ENCODE measurements around the gene CAMK1D.

Gene CAMK1D

DNA sequence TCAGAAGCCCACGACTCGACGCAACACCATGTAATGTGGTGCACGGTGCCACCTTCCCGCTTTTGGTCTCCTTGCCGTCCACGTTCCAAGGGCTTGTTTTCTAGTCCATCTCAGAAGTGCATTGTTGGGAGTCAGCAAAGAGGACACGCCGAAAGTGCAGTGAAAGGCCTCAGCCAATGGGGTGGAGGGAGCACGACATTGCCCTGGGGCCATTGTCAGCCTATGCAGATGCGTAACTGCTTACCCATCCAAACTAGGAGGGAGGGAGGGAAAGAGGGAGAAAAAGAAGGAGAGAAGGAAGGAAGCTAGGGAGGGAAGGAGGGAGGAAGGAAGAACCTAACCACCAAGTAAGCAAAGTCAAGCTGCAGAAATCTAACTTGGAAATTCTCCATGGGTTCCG is 449.8 kb downstream of the CAMK1D start:
- no peaks in the 10 kb centered on the region for H3K4me1 ChIP-seq (ENCODE audit: insufficient read depth, low read length)
- no peaks in the 10 kb centered on the region for H3K27me3 ChIP-seq (ENCODE audit: insufficient read depth, low read length, poor library complexity)
- no peak overlapping the region for H3K4me2 ChIP-seq (ENCODE audit: insufficient read depth, low read length)
- no peaks in the 10 kb centered on the region for H3K9me3 ChIP-seq (ENCODE audit: insufficient read depth, low read length, severe bottlenecking)
- H3K36me3 ChIP-seq (ENCODE audit: insufficient read depth, low read length), result no peaks in the 10 kb centered on the region
- no peak overlapping the region for H3K9ac ChIP-seq (ENCODE audit: low read depth, low read length)
- no peaks in the 10 kb centered on the region for H4K20me1 ChIP-seq (ENCODE audit: insufficient read depth, low read length)
- no peaks in the 10 kb centered on the region for H3K79me2 ChIP-seq (ENCODE audit: insufficient read depth, low read length)
- no peak overlapping the region for H3K4me3 ChIP-seq (ENCODE audit: low read depth in 1 of 2, low read length in 2 of 2)
- DNase-seq, result no peak
- H3K27ac ChIP-seq (ENCODE audit: low read length), result no peak overlapping the region
- no peak overlapping the region for H2AFZ ChIP-seq (ENCODE audit: low read depth, low read length)
- TF ChIP-seq CTCF (IDR thresholded peaks at IDR 0.05; ENCODE audit: borderline replicate concordance, extremely low read depth, low read length, poor library complexity, severe bottlenecking) (no peak), EZH2 (IDR thresholded peaks at IDR 0.05; ENCODE audit: borderline replicate concordance, low read depth, low read length, severe bottlenecking) (no peak)
- no peak for ATAC-seq (ENCODE audit: insufficient read depth, low read depth)

DNA sequence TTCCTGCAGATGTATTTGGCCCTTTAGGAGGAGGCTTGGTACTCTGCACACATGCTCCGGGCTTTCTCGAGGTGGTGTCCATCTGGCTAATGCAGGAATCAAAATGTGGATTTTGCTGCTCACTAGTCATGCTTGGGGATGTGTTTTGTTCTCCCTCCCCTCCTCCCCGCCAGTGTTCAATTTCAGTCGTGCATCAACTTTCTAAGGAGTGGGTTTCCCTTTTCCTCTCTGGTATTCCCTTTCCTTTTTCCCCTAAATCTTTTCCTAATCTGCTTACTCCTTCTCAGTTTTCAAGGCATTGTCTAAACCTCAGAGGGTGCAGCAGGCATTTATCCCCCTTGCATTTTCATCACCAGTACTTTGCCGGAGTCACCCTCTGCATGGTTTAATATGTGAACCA is 450.4 kb downstream of the CAMK1D start:
- H3K4me1 ChIP-seq (ENCODE audit: insufficient read depth, low read length), result no peaks in the 10 kb centered on the region
- no peak overlapping the region for H3K27ac ChIP-seq (ENCODE audit: low read length)
- TF ChIP-seq CTCF (IDR thresholded peaks at IDR 0.05; ENCODE audit: borderline replicate concordance, extremely low read depth, low read length, poor library complexity, severe bottlenecking) (no peak), EZH2 (IDR thresholded peaks at IDR 0.05; ENCODE audit: borderline replicate concordance, low read depth, low read length, severe bottlenecking) (no peak)
- no peak for DNase-seq
- no peak for ATAC-seq (ENCODE audit: insufficient read depth, low read depth)
- H3K4me3 ChIP-seq (ENCODE audit: low read depth in 1 of 2, low read length in 2 of 2), result no peak overlapping the region
- H4K20me1 ChIP-seq (ENCODE audit: insufficient read depth, low read length), result no peaks in the 10 kb centered on the region
- no peak overlapping the region for H2AFZ ChIP-seq (ENCODE audit: low read depth, low read length)
- no peaks in the 10 kb centered on the region for H3K36me3 ChIP-seq (ENCODE audit: insufficient read depth, low read length)
- no peak overlapping the region for H3K4me2 ChIP-seq (ENCODE audit: insufficient read depth, low read length)
- no peak overlapping the region for H3K9ac ChIP-seq (ENCODE audit: low read depth, low read length)
- H3K9me3 ChIP-seq (ENCODE audit: insufficient read depth, low read length, severe bottlenecking), result no peaks in the 10 kb centered on the region
- no peaks in the 10 kb centered on the region for H3K27me3 ChIP-seq (ENCODE audit: insufficient read depth, low read length, poor library complexity)
- H3K79me2 ChIP-seq (ENCODE audit: insufficient read depth, low read length), result no peaks in the 10 kb centered on the region

DNA sequence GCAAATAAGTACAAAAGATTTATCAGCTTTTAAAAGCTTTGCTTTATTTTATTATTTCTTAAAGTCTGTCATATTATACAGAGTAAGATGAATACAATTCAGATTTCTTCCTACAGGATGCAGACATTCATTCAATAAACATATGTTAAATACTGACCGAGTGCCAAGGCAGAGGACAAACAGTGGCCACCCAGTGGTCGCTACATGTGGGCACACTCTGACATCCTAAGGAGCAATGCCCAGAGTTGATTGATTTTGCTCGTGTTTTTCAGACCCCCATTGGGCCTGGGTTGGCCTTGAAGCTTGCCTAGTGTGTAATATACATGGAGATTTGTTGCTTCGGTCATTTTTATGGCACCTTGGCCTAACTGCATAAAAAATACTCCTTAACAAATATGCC is 451.0 kb downstream of the CAMK1D start:
- no peaks in the 10 kb centered on the region for H3K79me2 ChIP-seq (ENCODE audit: insufficient read depth, low read length)
- H3K4me3 ChIP-seq (ENCODE audit: low read depth in 1 of 2, low read length in 2 of 2), result no peak overlapping the region
- H2AFZ ChIP-seq (ENCODE audit: low read depth, low read length), result no peak overlapping the region
- H4K20me1 ChIP-seq (ENCODE audit: insufficient read depth, low read length), result no peaks in the 10 kb centered on the region
- no peak for ATAC-seq (ENCODE audit: insufficient read depth, low read depth)
- DNase-seq, result no peak
- no peak overlapping the region for H3K4me2 ChIP-seq (ENCODE audit: insufficient read depth, low read length)
- no peaks in the 10 kb centered on the region for H3K9me3 ChIP-seq (ENCODE audit: insufficient read depth, low read length, severe bottlenecking)
- no peak overlapping the region for H3K9ac ChIP-seq (ENCODE audit: low read depth, low read length)
- H3K27ac ChIP-seq (ENCODE audit: low read length), result no peak overlapping the region
- H3K27me3 ChIP-seq (ENCODE audit: insufficient read depth, low read length, poor library complexity), result no peaks in the 10 kb centered on the region
- TF ChIP-seq EZH2 (IDR thresholded peaks at IDR 0.05; ENCODE audit: borderline replicate concordance, low read depth, low read length, severe bottlenecking) (no peak), CTCF (IDR thresholded peaks at IDR 0.05; ENCODE audit: borderline replicate concordance, extremely low read depth, low read length, poor library complexity, severe bottlenecking) (no peak)
- no peaks in the 10 kb centered on the region for H3K4me1 ChIP-seq (ENCODE audit: insufficient read depth, low read length)
- H3K36me3 ChIP-seq (ENCODE audit: insufficient read depth, low read length), result no peaks in the 10 kb centered on the region

Measured in DND-41 (cell line).